Right cardiac atrium (tissue), 5 donors: ENCODE measurements around the gene CLDN9. TPM values are rescaled to one million over a fixed set of nuclear protein-coding genes. Genes with fewer than 3 reads are reported as not detected.

ENCODE experiments used
- ATAC-seq, 2 donors: fragments of 200-7000 bp; cut with Tn5 transposase; one replicate each; pipeline versions ENCODE4 v1.8.0 to v1.9.1; 2020; ENCODE audit warnings: moderate library complexity in 2 of 2, mild to moderate bottlenecking in 1 of 2
- DNase-seq, 3 donors: peaks; one replicate each; pipeline ENCODE4 v3.0.0-alpha.2; 2020
- H3K27ac ChIP-seq: one replicate; pipeline ENCODE4 v1.5.1; 2013; ENCODE audit warnings: mild to moderate bottlenecking, low read length, control low read depth, moderate library complexity
- H3K27me3 ChIP-seq: one replicate; pipeline ENCODE4 v1.6.1; 2013; ENCODE audit not compliant: control insufficient read depth, insufficient read depth
- H3K4me1 ChIP-seq: one replicate; pipeline ENCODE4 v1.6.1; 2013; ENCODE audit warnings: low read length; ENCODE audit not compliant: control insufficient read depth, insufficient read depth
- H3K4me3 ChIP-seq: one replicate; pipeline ENCODE4 v1.5.1; 2013; ENCODE audit warnings: low read length, control low read depth
- H3K9me3 ChIP-seq: one replicate; pipeline ENCODE4 v1.6.1; 2013; ENCODE audit warnings: low read length; ENCODE audit not compliant: control insufficient read depth
- WGBS: extraction: QIAGEN DNeasy Blood & Tissue Kit; methylation state at CpG from one replicate; pipeline ENCODE4 v1.1.7; 2013; 5-methylcytosine and 5-hydroxymethylcytosine counted together
- intact Hi-C, 4 donors: fragments of 100-400 bp; cut with DNase I; formaldehyde crosslinking; loops; one replicate each; pipeline versions ENCODE4 v1.11.0 to v1.14.0; 2022 to 2023
- polyA plus RNA-seq: library from polyadenylated mRNA; stranded (reverse); fragments of 200-250 nt; gene quantifications from one replicate; pipeline ENCODE4 v1.2.3, GENCODE V29; 2013
- total RNA-seq, 4 donors: library from RNA; stranded (reverse); fragmentation: NEBNext Ultra II Directional; extraction: Animal tissue kit (Norgen Biotek cat#: 25700); gene quantifications; one replicate each; pipeline ENCODE4 v1.2.1, GENCODE V29; 2021
- donor health status: healthy with polysubstance abuse.
- donor health status: DM: no; HTN: yes; CAD: no.
- donor health status: DM: no; HTN: no; CAD: no.
- donor health status: DM: no; HTN: yes; CAD: no; lungs with severe emphysema.
- donor health status: DM: yes; HTN: yes; CAD: no.

Gene CLDN9
- total and polyA plus RNA-seq, 5 donors = 0.14 to 0.46 (median 0.32) TPM

GRCh38 chr16:3021449-3022207 lies 8.9 kb downstream of the CLDN9 start:
- no peaks in the 10 kb centered on the region for H3K27me3 ChIP-seq
- peak overlapping the region; percentile 85 for H3K4me3 ChIP-seq
- intact Hi-C loops = no loop called here
- H3K27ac ChIP-seq = peak overlapping the region; percentile 92
- peaks cover 10% of the 10 kb centered on the region for H3K4me1 ChIP-seq
- WGBS = 12% methylated on average over 25 of the region's 25 CpGs
- DNase-seq (peak; percentile 87 to 93 (median 92)), ATAC-seq (peak; percentile 54 to 56)
- no peaks in the 10 kb centered on the region for H3K9me3 ChIP-seq

GRCh38 chr16:3022208-3022683 lies 9.5 kb downstream of the CLDN9 start:
- peak; percentile 51 to 60 for ATAC-seq
- peaks cover 10% of the 10 kb centered on the region for H3K4me1 ChIP-seq
- peak overlapping the region; percentile 99 for H3K27ac ChIP-seq
- DNase-seq = peak; percentile 94 to 96 (median 94)
- H3K27me3 ChIP-seq = no peaks in the 10 kb centered on the region
- intact Hi-C loops = no loop called here
- peak overlapping the region; percentile 85 for H3K4me3 ChIP-seq
- H3K9me3 ChIP-seq = no peaks in the 10 kb centered on the region
- 9% methylated on average over 8 of the region's 8 CpGs for WGBS

- Histone ChIP-seq H3K4me3 (peak overlapping the region; percentile 56), H3K27me3 (no peaks in the 10 kb centered on the region), H3K4me1 (peaks cover 10% of the 10 kb centered on the region), H3K27ac (peak overlapping the region; percentile 99), H3K9me3 (no peaks in the 10 kb centered on the region)
- 25% methylated on average over 8 of the region's 8 CpGs for WGBS
- intact Hi-C loops = no loop called here
- ATAC-seq (peak in 1 of 2 donors; percentile 0), DNase-seq (peak in 2 of 3 donors; percentile 62 to 70)
These were observed 10.1 kb downstream of the CLDN9 start for GRCh38 chr16:3022684-3023414.

GRCh38 chr16:3023415-3023668 lies 10.6 kb downstream of the CLDN9 start:
- intact Hi-C loops = no loop called here
- peak overlapping the region; percentile 99 for H3K27ac ChIP-seq
- peak; percentile 0 to 1 for ATAC-seq
- peak in 2 of 3 donors; percentile 72 to 82 for DNase-seq
- H3K9me3 ChIP-seq = no peaks in the 10 kb centered on the region
- H3K4me1 ChIP-seq = peaks cover 10% of the 10 kb centered on the region
- H3K27me3 ChIP-seq = no peaks in the 10 kb centered on the region
- WGBS = 19% methylated on average over 6 of the region's 6 CpGs
- H3K4me3 ChIP-seq = peak overlapping the region; percentile 56

- Histone ChIP-seq H3K4me1 (peaks cover 10% of the 10 kb centered on the region), H3K9me3 (no peaks in the 10 kb centered on the region), H3K27me3 (no peaks in the 10 kb centered on the region), H3K27ac (peak within 1 kb of the TSS; percentile 99), H3K4me3 (peak within 1 kb of the TSS; percentile 56)
- WGBS = under 1% methylated on average over 69 of the region's 69 CpGs
- ATAC-seq (peak; percentile 79 to 84), DNase-seq (peak; percentile 97 to 99 (median 98))
- intact Hi-C loops = no loop called here
These were observed 11.2 kb downstream of the CLDN9 start, which contains the start of the genes HCFC1R1 and THOC6 for GRCh38 chr16:3023669-3024478. HCFC1R1 (minus strand) TSS chr16:3023942; CDS start chr16:3023941, 1 bp downstream. THOC6 (plus strand) TSS chr16:3024035; CDS start chr16:3024327, 292 bp downstream.

- intact Hi-C loops = no loop called here
- peaks cover 10% of the 10 kb centered on the region for H3K4me1 ChIP-seq
- 96% methylated on average over 18 of the region's 18 CpGs for WGBS
- no peak overlapping the region for H3K27ac ChIP-seq
- DNase-seq (no peak), ATAC-seq (no peak)
- H3K9me3 ChIP-seq = no peaks in the 10 kb centered on the region
- H3K27me3 ChIP-seq = no peaks in the 10 kb centered on the region
- no peak overlapping the region for H3K4me3 ChIP-seq
These were observed 12.6 kb downstream of the CLDN9 start for GRCh38 chr16:3025032-3026002.

GRCh38 chr16:3026003-3026378 lies 13.3 kb downstream of the CLDN9 start:
- intact Hi-C loops = no loop called here
- WGBS = 93% methylated on average over 8 of the region's 8 CpGs
- Histone ChIP-seq H3K9me3 (no peaks in the 10 kb centered on the region), H3K4me1 (peaks cover 10% of the 10 kb centered on the region), H3K4me3 (no peak overlapping the region), H3K27me3 (no peaks in the 10 kb centered on the region), H3K27ac (no peak overlapping the region)
- peak in 1 of 3 donors; percentile 17 for DNase-seq
- no peak for ATAC-seq

- intact Hi-C loops = no loop called here
These were observed 14.1 kb downstream of the CLDN9 start for GRCh38 chr16:3026609-3027488.

GRCh38 chr16:3027489-3027795 lies 14.7 kb downstream of the CLDN9 start:
- peaks cover 8% of the 10 kb centered on the region for H3K4me1 ChIP-seq
- H3K4me3 ChIP-seq = no peak overlapping the region
- no peaks in the 10 kb centered on the region for H3K27me3 ChIP-seq
- intact Hi-C loops = no loop called here
- no peaks in the 10 kb centered on the region for H3K9me3 ChIP-seq
- WGBS = 92% methylated on average over 8 of the region's 8 CpGs
- ATAC-seq = no peak
- H3K27ac ChIP-seq = no peak overlapping the region
- no peak for DNase-seq

More at GRCh38 chr16:3026609-3027488, 14.1 kb downstream of the CLDN9 start:
- H3K4me1 ChIP-seq = peaks cover 10% of the 10 kb centered on the region
- no peak for DNase-seq
- 94% methylated on average over 24 of the region's 24 CpGs for WGBS
- no peaks in the 10 kb centered on the region for H3K9me3 ChIP-seq
- H3K27me3 ChIP-seq = no peaks in the 10 kb centered on the region
- ATAC-seq = no peak
- H3K4me3 ChIP-seq = no peak overlapping the region
- no peak overlapping the region for H3K27ac ChIP-seq
